D341Med (cell line): ENCODE data around the gene VEZT.
"Not testable (repeated sequence)": the region's sequence is repeated elsewhere in the genome, so short reads cannot be mapped to it uniquely, and the experiment has no call there.

Experiments used
- DNase-seq: peaks from one replicate; pipeline ENCODE4 v3.0.0; 2012; ENCODE audit warnings: low spot score

Gene VEZT

DNA sequence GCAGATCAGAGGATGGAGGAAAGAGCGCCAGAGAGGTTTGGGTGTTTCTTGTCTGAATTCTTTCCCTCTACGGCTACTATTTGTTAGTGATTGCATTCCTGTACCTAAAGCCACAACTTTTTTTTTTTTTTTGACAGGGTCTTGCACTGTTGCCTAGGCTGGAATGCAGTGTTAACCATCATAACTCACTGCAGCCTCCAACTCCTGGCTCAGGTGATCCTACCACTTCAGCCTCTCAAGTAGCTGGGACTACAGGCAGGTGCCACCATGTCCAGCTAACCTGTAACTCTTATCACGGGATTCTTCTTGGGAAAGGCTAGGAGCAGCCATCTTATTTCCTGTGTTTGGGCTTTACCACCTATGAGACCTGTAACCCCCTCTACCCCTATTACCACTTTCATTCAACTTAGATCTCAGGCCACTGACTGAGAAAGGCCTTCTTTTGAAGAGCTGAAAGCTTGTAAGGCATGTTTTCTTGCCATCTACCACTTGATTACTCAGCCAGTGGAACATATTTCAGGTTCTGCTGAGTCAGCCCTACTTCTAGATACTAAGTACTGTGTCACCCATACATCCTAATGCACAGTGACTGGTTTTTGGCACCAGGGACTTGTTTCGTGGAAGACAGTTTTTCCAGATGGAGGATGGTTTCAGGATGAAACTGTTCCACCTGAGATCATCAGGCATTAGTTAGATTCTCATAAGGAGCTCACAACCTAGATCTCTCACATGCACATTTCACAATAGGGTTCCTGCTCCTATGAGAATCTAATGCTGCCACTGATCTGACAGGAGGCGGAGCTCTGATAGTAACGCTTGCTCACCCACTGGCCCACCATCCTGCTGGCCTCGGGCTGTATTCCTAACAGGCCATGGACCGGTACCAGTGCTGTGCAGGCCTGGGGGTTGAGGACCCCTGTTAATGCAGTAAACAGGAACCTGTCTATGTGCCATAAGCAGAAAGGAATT is 6.9 kb downstream of the VEZT start:
- DNase-seq = no peak

- DNase-seq = no peak
Observed at GRCh38 chr12:95225645-95226212, 8.1 kb downstream of the VEZT start.

DNA sequence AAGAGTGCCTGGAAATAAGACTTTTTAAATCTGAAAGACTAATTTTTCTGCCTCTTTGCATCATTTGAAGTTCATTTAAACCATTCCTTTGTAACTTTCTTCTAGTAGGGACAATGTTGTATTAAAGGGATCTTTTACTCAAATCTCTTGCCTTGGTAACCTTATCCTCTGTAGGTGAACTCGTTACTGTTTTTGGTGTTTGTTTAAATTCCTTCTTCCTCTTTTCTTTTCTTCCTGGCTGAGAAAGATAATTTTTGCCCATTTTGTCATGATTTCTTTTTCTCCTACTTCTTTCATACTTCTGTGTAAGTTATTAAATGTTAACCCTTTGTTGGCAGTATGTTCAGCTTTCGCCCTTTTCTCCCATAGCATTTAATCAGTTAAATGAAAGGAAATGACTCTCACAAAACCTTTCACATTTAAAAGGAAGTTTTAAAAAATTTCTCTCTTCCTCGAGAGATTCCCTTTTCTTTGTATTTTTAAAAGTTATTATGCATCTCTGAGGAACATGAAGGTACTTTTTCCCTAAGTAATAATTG is 10.3 kb downstream of the VEZT start:
- DNase-seq = no peak

DNA sequence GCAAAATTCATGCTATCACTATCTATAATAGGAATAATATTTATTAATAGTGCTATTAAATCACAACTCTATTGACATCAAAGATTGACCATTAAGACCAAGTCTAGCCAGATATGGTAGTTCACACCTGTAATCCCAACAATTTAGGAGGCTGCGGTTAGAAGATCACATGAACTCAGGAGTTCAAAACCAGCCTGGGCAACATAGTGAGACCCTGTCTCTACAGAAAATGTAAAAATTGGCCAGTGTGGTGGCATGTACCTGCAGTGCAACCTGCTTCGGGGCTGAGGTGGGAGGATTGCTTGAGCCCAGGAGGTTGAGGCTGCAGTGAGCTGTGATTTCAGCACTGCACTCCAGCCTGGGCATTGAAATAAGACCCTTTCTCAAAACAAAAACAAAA is 11.0 kb downstream of the VEZT start:
- DNase-seq = no peak

GRCh38 chr12:95229636-95230035 is 12.0 kb downstream of the VEZT start:
- DNase-seq = no peak

DNA sequence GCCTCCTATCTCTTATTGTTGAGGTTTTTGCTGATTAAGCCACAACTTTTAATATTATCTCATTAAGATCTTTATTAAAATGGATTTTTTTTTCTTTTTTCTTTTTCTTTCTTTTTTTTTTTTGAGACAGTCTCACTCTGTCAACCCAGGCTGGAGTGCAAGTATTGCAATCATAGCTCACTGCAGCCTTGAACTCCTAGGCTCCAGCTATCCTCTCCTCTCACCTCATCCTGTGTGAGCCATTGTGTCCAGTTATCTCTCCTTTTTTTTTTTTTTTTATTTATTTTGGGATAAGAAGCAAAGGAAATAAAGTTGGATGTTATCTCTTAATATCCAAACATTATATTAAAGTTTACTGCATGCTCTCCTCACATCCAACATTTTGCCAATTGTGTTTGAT is 12.7 kb downstream of the VEZT start:
- DNase-seq = no peak

GRCh38 chr12:95231190-95231589 is 13.6 kb downstream of the VEZT start:
- DNase-seq = no peak

DNA sequence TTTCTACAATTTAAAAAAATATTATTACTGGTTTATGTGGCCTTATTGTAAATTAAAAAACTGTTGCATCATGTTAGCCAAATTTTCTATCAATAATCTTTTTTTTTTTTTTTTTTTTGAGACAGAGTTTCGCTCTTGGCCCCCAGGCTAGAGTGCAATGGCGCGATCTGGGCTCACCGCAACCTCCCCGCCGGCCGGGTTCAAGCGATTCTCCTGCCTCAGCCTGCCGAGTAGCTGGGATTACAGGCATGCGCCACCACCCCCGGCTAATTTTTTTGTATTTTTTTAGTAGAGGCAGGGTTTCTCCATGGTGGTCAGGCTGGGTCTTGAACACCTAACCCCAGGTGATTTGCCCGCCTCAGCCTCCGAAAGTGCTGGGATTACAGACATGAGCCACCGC is 16.6 kb downstream of the VEZT start:
- not testable (repeated sequence) for DNase-seq

- DNase-seq = not testable (repeated sequence)
Observed at GRCh38 chr12:95235621-95236020, 18.0 kb downstream of the VEZT start.

- no peak for DNase-seq
Observed at GRCh38 chr12:95237315-95237714, 19.7 kb downstream of the VEZT start.

DNA sequence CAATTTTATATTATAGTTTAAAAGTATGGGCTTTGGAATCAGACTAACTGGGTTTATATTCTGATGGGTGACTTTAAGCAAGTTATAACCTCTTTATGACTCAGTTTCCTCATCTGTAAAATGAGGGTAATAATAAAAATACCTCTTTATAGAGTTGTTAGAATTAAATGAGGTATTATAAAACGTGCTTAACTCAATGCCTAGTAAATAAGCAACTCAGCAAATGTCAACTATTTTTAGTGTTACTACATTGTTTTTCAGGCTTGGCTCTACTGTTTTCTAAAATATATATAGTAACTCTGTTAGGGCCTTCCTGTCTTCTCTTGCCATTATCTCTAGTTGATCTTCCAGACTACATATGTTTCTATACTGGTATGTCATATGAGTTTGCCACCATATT is 20.5 kb downstream of the VEZT start:
- DNase-seq = no peak

- DNase-seq = no peak
Observed at GRCh38 chr12:95239216-95239615, 21.6 kb downstream of the VEZT start.

GRCh38 chr12:95239835-95240234 is 22.2 kb downstream of the VEZT start:
- DNase-seq = not testable (repeated sequence)

- DNase-seq = no peak
Observed at GRCh38 chr12:95240556-95240955, 22.9 kb downstream of the VEZT start.

GRCh38 chr12:95241138-95241537 is 23.5 kb downstream of the VEZT start:
- not testable (repeated sequence) for DNase-seq

DNA sequence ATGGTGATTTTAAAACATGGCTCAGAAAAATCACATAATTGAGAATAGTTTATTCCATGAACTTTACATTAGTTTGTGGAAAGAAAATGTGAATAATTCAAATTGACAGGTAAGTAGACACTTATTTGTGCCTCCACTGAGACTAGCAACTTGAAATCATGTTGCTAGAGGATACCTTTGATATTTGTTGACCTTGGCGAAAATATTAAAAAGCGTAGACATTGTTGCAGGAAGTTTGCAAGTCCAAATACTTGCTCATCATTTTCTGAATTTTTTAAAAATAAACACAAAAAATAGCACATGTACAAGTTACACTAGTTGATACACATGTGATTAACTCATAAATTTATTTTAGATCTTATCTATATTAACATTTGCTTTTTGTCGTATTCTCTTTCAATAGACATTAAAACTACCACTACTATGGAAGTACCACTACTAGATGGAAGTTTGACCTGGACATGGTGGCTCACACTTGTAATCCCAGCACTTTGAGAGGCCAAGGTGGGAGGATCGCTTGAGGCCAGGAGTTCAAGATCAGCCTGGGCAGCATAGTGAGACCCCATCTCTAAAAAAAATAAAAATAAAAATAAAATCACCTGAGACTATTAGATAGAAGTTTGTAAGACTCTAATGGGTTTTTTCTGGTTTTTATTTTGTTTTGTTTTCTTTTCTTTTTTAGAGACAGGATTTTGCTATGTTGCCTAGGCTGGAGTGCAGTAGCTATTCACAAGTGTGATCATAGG is 24.3 kb downstream of the VEZT start:
- no peak for DNase-seq

GRCh38 chr12:95243497-95244183 is 26.0 kb downstream of the VEZT start:
- DNase-seq = no peak

- no peak for DNase-seq
Observed at GRCh38 chr12:95244350-95244749, 26.7 kb downstream of the VEZT start.

DNA sequence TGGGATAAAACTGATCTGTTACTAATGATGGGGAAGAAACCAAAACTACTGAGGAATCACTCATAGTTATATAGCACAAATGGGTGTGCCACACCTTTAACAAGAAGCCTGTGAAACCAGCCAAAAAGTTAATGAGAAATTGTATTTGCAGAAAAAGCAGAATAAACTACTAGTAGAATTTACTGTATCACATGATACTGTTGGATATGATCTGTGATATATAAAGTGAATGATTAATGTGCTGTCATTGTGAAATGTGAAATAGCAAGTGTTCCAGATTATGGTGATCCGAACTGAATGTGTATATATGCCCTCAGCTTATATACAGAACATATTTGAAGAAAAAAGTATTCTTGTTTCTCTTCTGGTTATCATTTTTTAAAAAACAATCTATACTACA is 30.5 kb downstream of the VEZT start:
- DNase-seq = no peak

DNA sequence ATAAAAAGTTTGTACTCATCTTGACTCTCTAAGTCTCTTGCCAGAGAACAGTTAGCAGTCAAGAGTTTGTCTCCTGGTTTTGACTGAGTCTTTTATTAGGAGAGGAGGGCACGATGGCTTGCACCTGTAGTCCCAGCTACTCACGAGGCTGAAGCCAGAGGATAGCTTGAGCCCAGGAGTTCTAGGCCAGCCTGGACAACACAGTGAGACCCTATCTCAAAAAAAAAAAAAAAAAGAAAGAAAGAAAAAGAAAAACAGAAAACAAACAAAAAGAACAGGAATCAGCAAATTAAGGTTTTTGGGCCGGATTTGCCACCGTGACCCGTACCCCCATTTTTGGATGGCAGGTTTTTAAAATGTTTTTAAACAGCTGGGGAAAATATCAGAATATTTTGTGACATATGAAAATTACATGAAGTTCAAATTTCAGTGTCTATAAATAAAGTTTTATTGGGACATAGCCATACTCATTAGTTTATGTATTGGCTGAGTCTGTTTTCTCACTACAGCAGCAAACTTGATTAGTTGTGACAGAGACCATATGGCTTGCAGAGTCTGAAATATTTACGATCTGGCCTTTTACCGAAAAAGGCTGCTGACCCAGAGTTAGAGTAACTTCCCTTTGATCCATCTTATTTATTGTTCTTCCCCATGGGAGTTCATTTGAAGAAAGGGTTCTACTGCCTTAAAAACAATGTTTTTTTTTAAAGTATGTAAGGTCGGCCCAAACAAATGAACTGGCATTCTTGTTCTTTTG is 31.2 kb downstream of the VEZT start:
- no peak for DNase-seq

DNA sequence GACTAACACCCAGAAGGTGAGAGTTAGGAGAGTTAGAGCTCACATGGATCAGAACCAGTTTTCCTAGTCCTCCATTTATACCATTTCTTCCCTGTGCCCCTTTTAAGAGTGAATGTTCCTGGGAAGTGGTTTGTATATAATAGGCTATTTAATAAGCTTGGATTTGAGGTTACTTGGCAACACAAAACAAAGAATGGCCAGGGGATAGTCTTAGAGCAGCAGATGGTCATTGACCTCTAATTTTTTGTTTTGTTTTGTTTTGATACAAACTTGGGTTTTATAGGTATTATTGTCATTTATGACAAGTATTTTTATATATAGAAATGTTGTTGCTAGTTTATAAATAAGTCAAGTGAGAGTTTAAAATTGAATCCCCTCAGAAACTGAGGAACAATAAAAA is 35.8 kb downstream of the VEZT start:
- no peak for DNase-seq
